Smooth muscle cell (in vitro differentiated cells): ENCODE results near the gene RHOG. TPM values are rescaled to one million over a fixed set of nuclear protein-coding genes. Genes with fewer than 3 reads are reported as not detected.

Experiments used
- DNase-seq: peaks from one replicate; lab custom pipeline; 2025; ENCODE audit not compliant: unreplicated experiment; lab: John Stamatoyannopoulos, UW
- H2AFZ ChIP-seq: fragments of 200-600 bp; sonication (generic); 2 replicates; pipeline ENCODE4 v1.6.0; 2016; ENCODE audit warnings: antibody characterized with exemption, low read depth, mild to moderate bottlenecking
- H3F3A ChIP-seq: fragments of 200-600 bp; sonication (generic); 2 replicates; pipeline ENCODE4 v1.6.0; 2017; ENCODE audit warnings: antibody characterized with exemption, low read depth
- H3K27ac ChIP-seq: fragments of 200-600 bp; sonication (generic); 2 replicates; pipeline ENCODE4 v1.5.1; 2016; ENCODE audit warnings: low read depth, mild to moderate bottlenecking
- H3K27me3 ChIP-seq: fragments of 200-600 bp; sonication (generic); 2 replicates; pipeline ENCODE4 v1.6.1; 2016; ENCODE audit warnings: low read depth, mild to moderate bottlenecking
- H3K36me3 ChIP-seq: fragments of 200-600 bp; sonication (generic); 2 replicates; pipeline ENCODE4 v1.5.1; 2016; ENCODE audit warnings: low read depth
- H3K4me1 ChIP-seq: fragments of 200-600 bp; sonication (generic); 2 replicates; pipeline ENCODE4 v1.5.1; 2016; ENCODE audit warnings: low read depth
- H3K4me2 ChIP-seq: fragments of 200-600 bp; sonication (generic); 2 replicates; pipeline ENCODE4 v1.6.0; 2016; ENCODE audit warnings: mild to moderate bottlenecking
- H3K4me3 ChIP-seq: fragments of 200-600 bp; sonication (generic); 2 replicates; pipeline ENCODE4 v1.5.1; 2016; ENCODE audit warnings: mild to moderate bottlenecking
- H3K79me2 ChIP-seq: fragments of 200-600 bp; sonication (generic); 2 replicates; pipeline ENCODE4 v1.6.0; 2016; ENCODE audit warnings: low read depth, mild to moderate bottlenecking
- H3K9ac ChIP-seq: fragments of 200-600 bp; sonication (generic); 2 replicates; pipeline ENCODE4 v1.6.0; 2016; ENCODE audit warnings: low read depth
- H3K9me3 ChIP-seq: fragments of 200-600 bp; sonication (generic); replicated peaks from 2 replicates; pipeline ENCODE4 v1.5.1; 2016; ENCODE audit warnings: low read depth
- H4K20me1 ChIP-seq: fragments of 200-600 bp; sonication (generic); 2 replicates; pipeline ENCODE4 v1.6.0; 2016; ENCODE audit warnings: low read depth
- CTCF ChIP-seq: fragments of 200-600 bp; sonication (generic); IDR thresholded peaks from 2 replicates; pipeline ENCODE4 v1.5.1; 2017; ENCODE audit warnings: borderline replicate concordance, mild to moderate bottlenecking, antibody characterized with exemption; ENCODE audit not compliant: insufficient read depth, poor library complexity, severe bottlenecking
- WGBS: methylation state at CpG from one replicate; pipeline ENCODE4 v1.1.7; 2016; ENCODE audit warnings: low lambda C conversion rate; 5-methylcytosine and 5-hydroxymethylcytosine counted together
- polyA plus RNA-seq: library from polyadenylated mRNA; unstranded; fragments of >200 nt; fragmentation: Nextera tagmentation; extraction: Ambion mirVana; gene quantifications from 2 replicates; pipeline ENCODE4 v1.2.1, GENCODE V29; 2016
- total RNA-seq: library from RNA; depleted of rRNA; stranded (reverse); fragments of >200 nt; gene quantifications from 2 replicates; pipeline ENCODE4 v1.2.3, GENCODE V29; 2014

RHOG gene
- total and polyA plus RNA-seq, 2 experiments from 2014 or later = 20.2 to 32.7 TPM

- peaks cover 54% of the 10 kb centered on the region for H3K79me2 ChIP-seq
- H4K20me1 ChIP-seq = peaks cover 50% of the 10 kb centered on the region
- peak overlapping the region; percentile 84 for H3K4me2 ChIP-seq
- peak overlapping the region; percentile 56 for H3K27ac ChIP-seq
- H3K4me3 ChIP-seq = peak overlapping the region; percentile 99
- TF ChIP-seq CTCF = no peak
- H3K9me3 ChIP-seq = no peaks in the 10 kb centered on the region
- peak overlapping the region; percentile 79 for H2AFZ ChIP-seq
- peak; percentile 76 for DNase-seq
- H3K4me1 ChIP-seq = peaks cover 11% of the 10 kb centered on the region
- no peaks in the 10 kb centered on the region for H3K36me3 ChIP-seq
- no peaks in the 10 kb centered on the region for H3K27me3 ChIP-seq
- WGBS = 8% methylated on average over 20 of the region's 46 CpGs
- H3K9ac ChIP-seq = peak overlapping the region; percentile 82
- H3F3A ChIP-seq = peaks cover 4% of the 10 kb centered on the region
Observed at GRCh38 chr11:3840004-3840869, 522 bp downstream of the RHOG start.

- H3K9ac ChIP-seq = no peak overlapping the region
- H2AFZ ChIP-seq = no peak overlapping the region
- H3K79me2 ChIP-seq = peaks cover 71% of the 10 kb centered on the region
- peaks cover 68% of the 10 kb centered on the region for H4K20me1 ChIP-seq
- H3K27me3 ChIP-seq = no peaks in the 10 kb centered on the region
- DNase-seq = no peak
- H3F3A ChIP-seq = peaks cover 8% of the 10 kb centered on the region
- peaks cover 14% of the 10 kb centered on the region for H3K4me1 ChIP-seq
- H3K4me2 ChIP-seq = peak overlapping the region; percentile 84
- H3K4me3 ChIP-seq = no peak overlapping the region
- no peak overlapping the region for H3K27ac ChIP-seq
- no peak for TF ChIP-seq CTCF
- WGBS = 94% methylated on average over 2 of the region's 2 CpGs
- H3K9me3 ChIP-seq = no peaks in the 10 kb centered on the region
- H3K36me3 ChIP-seq = no peaks in the 10 kb centered on the region
Observed at GRCh38 chr11:3838504-3838903, 2.3 kb downstream of the RHOG start.

DNA sequence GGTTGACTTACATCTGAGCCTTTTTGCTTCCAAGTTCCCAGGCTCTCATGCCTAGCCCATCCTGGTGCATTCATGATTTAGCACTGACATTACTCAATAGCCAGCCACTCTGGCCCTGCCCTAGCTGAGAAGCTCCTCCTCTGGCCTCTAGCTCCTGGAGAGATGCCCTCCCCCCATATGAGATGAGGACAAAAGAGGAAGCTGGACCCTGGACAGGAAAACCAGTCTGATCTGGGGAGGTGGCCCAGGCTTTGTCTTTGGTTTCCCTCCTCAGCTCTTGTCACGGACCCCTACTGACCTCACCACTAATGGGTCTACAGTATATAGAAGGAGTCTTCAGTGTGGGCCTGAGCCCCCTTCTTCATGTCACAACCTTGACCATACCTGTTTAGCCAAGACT, 3.0 kb downstream of the RHOG start:
- 88% methylated on average over 1 of the region's 1 CpG for WGBS
- no peak overlapping the region for H3K4me2 ChIP-seq
- H3K27ac ChIP-seq = no peak overlapping the region
- no peaks in the 10 kb centered on the region for H3K36me3 ChIP-seq
- no peaks in the 10 kb centered on the region for H3K27me3 ChIP-seq
- peaks cover 78% of the 10 kb centered on the region for H3K79me2 ChIP-seq
- H2AFZ ChIP-seq = no peak overlapping the region
- peaks cover 14% of the 10 kb centered on the region for H3K4me1 ChIP-seq
- no peak overlapping the region for H3K9ac ChIP-seq
- H3K9me3 ChIP-seq = no peaks in the 10 kb centered on the region
- DNase-seq = no peak
- H4K20me1 ChIP-seq = peaks cover 75% of the 10 kb centered on the region
- no peak overlapping the region for H3K4me3 ChIP-seq
- peaks cover 10% of the 10 kb centered on the region for H3F3A ChIP-seq
- TF ChIP-seq CTCF = no peak
